H1 (cell line): ENCODE data around the gene HGFAC. TPM values are rescaled to one million over a fixed set of nuclear protein-coding genes. Genes with fewer than 3 reads are reported as not detected.

Experiments used
- RBBP5 ChIP-seq: IDR thresholded peaks from 2 replicates; pipeline ENCODE4 v1.7.1; 2012; ENCODE audit warnings: low read depth, mild to moderate bottlenecking, inconsistent platforms, low read length, moderate library complexity, borderline replicate concordance
- YY1 ChIP-seq: IDR thresholded peaks from 2 replicates; pipeline ENCODE4 v1.6.1; 2011; ENCODE audit warnings: low read depth, mild to moderate bottlenecking, low read length
- polyA plus RNA-seq, 7 experiments: library from polyadenylated mRNA; depleted of rRNA in 3 of 7; stranded (reverse) in 5 of 7; unstranded in 2 of 7; fragments of >200 nt in 5 of 7; fragments of 200-250 nt in 2 of 7; gene quantifications; 1 replicate in 5 of 7; 2 replicates in 1 of 7; 4 replicates in 1 of 7; pipeline versions ENCODE4 v1.2.1 to v1.2.3, GENCODE V29; 2011 to 2013; ENCODE audit warnings: missing spikeins in 2 of 7, mixed read lengths in 2 of 7
- total RNA-seq: library from RNA; stranded (reverse); fragmentation: NEBNext Ultra II Directional; extraction: Animal tissue kit (Norgen Biotek cat#: 25700); gene quantifications from 2 replicates; pipeline ENCODE4 v1.2.1, GENCODE V29; 2021
- TF ChIP-seq, protein P1 (sequence below): IDR thresholded peaks from 2 replicates; pipeline ENCODE4 v1.6.1; 2012; ENCODE audit warnings: low read length, inconsistent platforms

Gene HGFAC
- total and polyA plus RNA-seq, 2 of the 8 experiments (the other 6 are each of a cell fraction or from before 2014, with no cell fraction given): 0.14 to 0.15 TPM

DNA sequence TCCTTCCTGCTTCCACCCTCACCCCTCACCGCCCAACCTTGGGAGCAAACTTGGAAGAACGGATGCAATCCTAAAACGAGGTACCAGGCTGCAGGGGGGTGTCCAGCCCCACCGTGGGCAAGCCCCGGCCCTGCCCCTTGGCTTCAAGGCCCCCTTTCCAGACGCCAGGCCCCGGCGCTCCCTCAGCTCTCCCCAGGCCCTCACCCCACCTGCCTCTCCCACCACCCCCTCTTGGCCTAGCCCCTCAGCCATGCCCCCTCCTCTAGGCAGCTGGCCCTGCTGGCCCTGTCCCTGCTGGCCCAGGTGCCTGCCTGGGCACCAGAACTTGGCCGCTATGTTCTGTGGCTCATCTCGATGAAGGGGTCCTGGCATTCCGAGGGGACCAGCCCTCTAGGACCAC, 56.6 kb downstream of the HGFAC start (continued):
- TF ChIP-seq, protein P1, sequence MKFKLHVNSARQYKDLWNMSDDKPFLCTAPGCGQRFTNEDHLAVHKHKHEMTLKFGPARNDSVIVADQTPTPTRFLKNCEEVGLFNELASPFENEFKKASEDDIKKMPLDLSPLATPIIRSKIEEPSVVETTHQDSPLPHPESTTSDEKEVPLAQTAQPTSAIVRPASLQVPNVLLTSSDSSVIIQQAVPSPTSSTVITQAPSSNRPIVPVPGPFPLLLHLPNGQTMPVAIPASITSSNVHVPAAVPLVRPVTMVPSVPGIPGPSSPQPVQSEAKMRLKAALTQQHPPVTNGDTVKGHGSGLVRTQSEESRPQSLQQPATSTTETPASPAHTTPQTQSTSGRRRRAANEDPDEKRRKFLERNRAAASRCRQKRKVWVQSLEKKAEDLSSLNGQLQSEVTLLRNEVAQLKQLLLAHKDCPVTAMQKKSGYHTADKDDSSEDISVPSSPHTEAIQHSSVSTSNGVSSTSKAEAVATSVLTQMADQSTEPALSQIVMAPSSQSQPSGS: no peak
- TF ChIP-seq YY1 (no peak), RBBP5 (no peak)
- TF ChIP-seq, all 59 proteins: peak for 0

Other genes starting within 250 kb of the HGFAC start
- 0.45 and 0.78 TPM in 2 replicates for gene MSANTD1, start 192.8 kb upstream of the HGFAC start, total RNA-seq
- 0.23 and 0.39 TPM in 2 replicates for gene MSANTD1, start 192.8 kb upstream of the HGFAC start, polyA plus RNA-seq (2011; rRNA removed)
- gene RGS12, start 148.9 kb upstream of the HGFAC start, total RNA-seq: 16.3 and 16.4 TPM in 2 replicates
- 6.0 and 10.7 TPM in 2 replicates for gene RGS12, start 148.9 kb upstream of the HGFAC start, polyA plus RNA-seq (2011; rRNA removed)
- not detected in 2 replicates for gene DOK7, start 21.3 kb downstream of the HGFAC start, total RNA-seq
- 0.32 and 0.36 TPM in 2 replicates for gene DOK7, start 21.3 kb downstream of the HGFAC start, polyA plus RNA-seq (2011; rRNA removed)
- 101 and 106 TPM in 2 replicates for gene LRPAP1, start 90.5 kb downstream of the HGFAC start, total RNA-seq
- gene LRPAP1, start 90.5 kb downstream of the HGFAC start, polyA plus RNA-seq (2011; rRNA removed): 31.1 and 39.6 TPM in 2 replicates